ENCODE results near the gene SEMA7A. TPM values are rescaled to one million over a fixed set of nuclear protein-coding genes. Genes with fewer than 3 reads are reported as not detected.

SEMA7A gene
- total and polyA plus RNA-seq, 4 donors: 4.2 to 15.0 (median 6.8) TPM

- TF ChIP-seq CTCF (IDR thresholded peaks at IDR 0.05; ENCODE audit: control extremely low read depth, extremely low read depth): no peak
- no peak for ATAC-seq (ENCODE audit: insufficient read depth, low FRiP score)
- Histone ChIP-seq H3K4me1 (ENCODE audit: control insufficient read depth in 5 of 5, insufficient read depth in 5 of 5, low read length in 5 of 5) (peaks cover 0 to 10% (median 0%) of the 10 kb centered on the region in 5 donors), H3K27me3 (ENCODE audit: control insufficient read depth in 3 of 3, insufficient read depth in 3 of 3, low read length in 2 of 3) (no peaks in the 10 kb centered on the region), H3K4me3 (no peak overlapping the region), H3K36me3 (ENCODE audit: control insufficient read depth in 4 of 4, insufficient read depth in 4 of 4, low read length in 4 of 4) (peaks cover 0 to 11% (median 0%) of the 10 kb centered on the region in 4 donors), H3K9ac (ENCODE audit: insufficient read depth in 1 of 2, low read length in 2 of 2) (no peak overlapping the region), H3K9me3 (ENCODE audit: control insufficient read depth in 4 of 4, insufficient read depth in 3 of 4, low read length in 3 of 4) (no peaks in the 10 kb centered on the region), H3K27ac (ENCODE audit: low read depth in 1 of 2, low read length in 1 of 2) (no peak overlapping the region)
- 92 to 98% methylated on average over 13 of the region's 13 CpGs for WGBS, 2 donors
- no peak for DNase-seq
Measured at GRCh38 chr15:74417225-74417624, 16.5 kb downstream of the SEMA7A start.

- Histone ChIP-seq H3K9me3 (ENCODE audit: control insufficient read depth in 4 of 4, insufficient read depth in 3 of 4, low read length in 3 of 4) (no peaks in the 10 kb centered on the region), H3K27ac (ENCODE audit: low read depth in 1 of 2, low read length in 1 of 2) (no peak overlapping the region), H3K36me3 (ENCODE audit: control insufficient read depth in 4 of 4, insufficient read depth in 4 of 4, low read length in 4 of 4) (peaks cover 0 to 11% (median 0%) of the 10 kb centered on the region in 4 donors), H3K4me1 (ENCODE audit: control insufficient read depth in 5 of 5, insufficient read depth in 5 of 5, low read length in 5 of 5) (peaks cover 0 to 7% (median 0%) of the 10 kb centered on the region in 5 donors), H3K27me3 (ENCODE audit: control insufficient read depth in 3 of 3, insufficient read depth in 3 of 3, low read length in 2 of 3) (no peaks in the 10 kb centered on the region), H3K9ac (ENCODE audit: insufficient read depth in 1 of 2, low read length in 2 of 2) (no peak overlapping the region), H3K4me3 (no peak overlapping the region)
- 86 to 87% methylated on average over 19 of the region's 19 CpGs for WGBS, 2 donors
- no peak for ATAC-seq (ENCODE audit: insufficient read depth, low FRiP score)
- no peak for DNase-seq
- TF ChIP-seq CTCF (IDR thresholded peaks at IDR 0.05; ENCODE audit: control extremely low read depth, extremely low read depth): no peak
Measured at GRCh38 chr15:74415966-74416916, 17.5 kb downstream of the SEMA7A start.

- no peaks in the 10 kb centered on the region for H3K4me1 ChIP-seq (ENCODE audit: control insufficient read depth in 5 of 5, insufficient read depth in 5 of 5, low read length in 5 of 5)
- WGBS, 2 donors: 95% methylated on average over 12 of the region's 12 CpGs
- no peak overlapping the region for H3K4me3 ChIP-seq
- H3K9ac ChIP-seq (ENCODE audit: insufficient read depth in 1 of 2, low read length in 2 of 2): no peak overlapping the region
- H3K27me3 ChIP-seq (ENCODE audit: control insufficient read depth in 3 of 3, insufficient read depth in 3 of 3, low read length in 2 of 3): no peaks in the 10 kb centered on the region
- H3K36me3 ChIP-seq (ENCODE audit: control insufficient read depth in 4 of 4, insufficient read depth in 4 of 4, low read length in 4 of 4): peaks cover 0 to 13% (median 0%) of the 10 kb centered on the region in 4 donors
- H3K27ac ChIP-seq (ENCODE audit: low read depth in 1 of 2, low read length in 1 of 2): no peak overlapping the region
- no peak for ATAC-seq (ENCODE audit: insufficient read depth, low FRiP score)
- no peaks in the 10 kb centered on the region for H3K9me3 ChIP-seq (ENCODE audit: control insufficient read depth in 4 of 4, insufficient read depth in 3 of 4, low read length in 3 of 4)
- no peak for DNase-seq
- no peak for TF ChIP-seq CTCF (IDR thresholded peaks at IDR 0.05; ENCODE audit: control extremely low read depth, extremely low read depth)
Measured at GRCh38 chr15:74414603-74415338, 19.0 kb downstream of the SEMA7A start.
